ENCODE results near the gene SEL1L3. TPM values are rescaled to one million over a fixed set of nuclear protein-coding genes. Genes with fewer than 3 reads are reported as not detected.

The SEL1L3 gene
- total and polyA plus RNA-seq, 9 of the 15 experiments (the other 6 are each of a cell fraction or from before 2014, with no cell fraction given) = 10.0 to 44.3 (median 21.6) TPM

- TF ChIP-seq EP300 (IDR thresholded peaks at IDR 0.05; ENCODE audit: low read length) = peak; percentile 76
- no peak for TF ChIP-seq U2AF2 (optimal IDR thresholded peaks at IDR 0.05; ENCODE audit: low read depth, low read length)
- TF ChIP-seq TRIM28 (IDR thresholded peaks at IDR 0.05) = no peak
- TF ChIP-seq GTF2E2 (tag; IDR thresholded peaks at IDR 0.05) = no peak
- TF ChIP-seq PREB (CRISPR knock-in tag; IDR thresholded peaks at IDR 0.05) = no peak
- TF ChIP-seq ZBTB40 (IDR thresholded peaks at IDR 0.05) = peak; percentile 38; the same call in 1 of the 2 replicates
- TF ChIP-seq ZBTB40 (CRISPR knock-in tag; IDR thresholded peaks at IDR 0.05) = no peak
- TF ChIP-seq EWSR1 (IDR thresholded peaks at IDR 0.05; ENCODE audit: borderline replicate concordance, low read depth, partially characterized antibody) = no peak
- TF ChIP-seq NR2F6 (CRISPR knock-in tag; IDR thresholded peaks at IDR 0.05) = no peak
- no peak for TF ChIP-seq OTX1 (CRISPR knock-in tag; IDR thresholded peaks at IDR 0.05)
- TF ChIP-seq POLR2AphosphoS2 (IDR thresholded peaks at IDR 0.05; ENCODE audit: low read length) = no peak
- TF ChIP-seq ZKSCAN8 (CRISPR knock-in tag; IDR thresholded peaks at IDR 0.05) = no peak
- TF ChIP-seq ARID1B (IDR thresholded peaks at IDR 0.05) = peak; percentile 77
- no peak for TF ChIP-seq ZBED1 (IDR thresholded peaks at IDR 0.05)
- TF ChIP-seq ZNF766 (CRISPR knock-in tag; conservative IDR thresholded peaks at IDR 0.05) = peak; percentile 45; the same call in 1 of the 2 replicates
- TF ChIP-seq PHF21A (IDR thresholded peaks at IDR 0.05; ENCODE audit: borderline replicate concordance, low read depth) = 0 out of 2 replicates have a peak, but pooled peaks have one; percentile 10
- TF ChIP-seq HDAC3 (IDR thresholded peaks at IDR 0.05; ENCODE audit: borderline replicate concordance, partially characterized antibody) = peak; percentile 62
- TF ChIP-seq TEAD2 (tag; IDR thresholded peaks at IDR 0.05) = no peak
- TF ChIP-seq PKNOX1 (IDR thresholded peaks at IDR 0.05) = no peak
- TF ChIP-seq ZNF583 (CRISPR knock-in tag; IDR thresholded peaks at IDR 0.05) = no peak
Measured at GRCh38 chr4:25861280-25861950, 1.4 kb downstream of the SEL1L3 start (continued).
